WTC11 (cell line): ENCODE measurements around the gene TMEM238. TPM values are rescaled to one million over a fixed set of nuclear protein-coding genes. Genes with fewer than 3 reads are reported as not detected.

Experiments used
- ATAC-seq: fragments of 200-7000 bp; cut with Tn5 transposase; 2 replicates; pipeline ENCODE4 v1.10.0; 2021; ENCODE audit warnings: mild to moderate bottlenecking, moderate library complexity
- CTCF ChIA-PET: fragments of 300-600 bp; sonication (Branson Sonifier 250); formaldehyde crosslinking; loops from one replicate; lab custom pipeline; 2021; ENCODE audit warnings: antibody characterized with exemption; lab: Charles Lee
- POLR2A ChIA-PET: fragments of 350-600 bp; sonication (Branson Sonifier 250); formaldehyde crosslinking; loops from one replicate; lab custom pipeline; 2021; ENCODE audit warnings: antibody characterized with exemption; lab: Charles Lee
- DNase-seq: peaks from one replicate; pipeline ENCODE4 v3.0.0; 2021; ENCODE audit warnings: low spot score
- H3K27ac Mint-ChIP-seq: 2 replicates; pipeline ENCODE4 v1.8.0; 2021; ENCODE audit warnings: mixed read lengths
- H3K27me3 Mint-ChIP-seq: 2 replicates; pipeline ENCODE4 v1.8.0; 2021; ENCODE audit warnings: low read depth, mild to moderate bottlenecking, moderate library complexity, mixed read lengths
- H3K36me3 Mint-ChIP-seq: 2 replicates; pipeline ENCODE4 v1.8.0; 2021; ENCODE audit warnings: mixed read lengths
- H3K4me1 Mint-ChIP-seq: 2 replicates; pipeline ENCODE4 v1.8.0; 2022; ENCODE audit warnings: mixed read lengths
- H3K4me3 Mint-ChIP-seq: 2 replicates; pipeline ENCODE4 v1.8.0; 2021; ENCODE audit warnings: mild to moderate bottlenecking, moderate library complexity, mixed read lengths
- H3K9me3 Mint-ChIP-seq: 2 replicates; pipeline ENCODE4 v1.8.0; 2021; ENCODE audit warnings: mixed read lengths
- ARID4B ChIP-seq: sonication (generic); formaldehyde crosslinking; IDR thresholded peaks from 2 replicates; pipeline ENCODE4 v1.8.0; 2023; ENCODE audit warnings: missing genetic modification reagents, mild to moderate bottlenecking, borderline replicate concordance
- FOXP1 ChIP-seq: sonication (generic); formaldehyde crosslinking; IDR thresholded peaks from 2 replicates; pipeline ENCODE4 v1.8.0; 2022; ENCODE audit warnings: missing genetic modification reagents, mild to moderate bottlenecking, moderate library complexity, borderline replicate concordance
- HMGXB4 ChIP-seq: sonication (generic); formaldehyde crosslinking; IDR thresholded peaks from 2 replicates; pipeline ENCODE4 v1.8.1; 2023; ENCODE audit warnings: mild to moderate bottlenecking, moderate library complexity, missing genetic modification reagents
- NFYB ChIP-seq: sonication (generic); formaldehyde crosslinking; conservative IDR thresholded peaks from 2 replicates; pipeline ENCODE4 v1.8.0; 2022; ENCODE audit warnings: low read depth, missing genetic modification reagents
- PRDM15 ChIP-seq: sonication (generic); formaldehyde crosslinking; IDR thresholded peaks from 2 replicates; pipeline ENCODE4 v1.8.0; 2022; ENCODE audit warnings: missing genetic modification reagents
- SP1 ChIP-seq: sonication (generic); formaldehyde crosslinking; conservative IDR thresholded peaks from 2 replicates; pipeline ENCODE4 v1.8.1; 2022; ENCODE audit warnings: missing genetic modification reagents
- ZBTB21 ChIP-seq: sonication (generic); formaldehyde crosslinking; IDR thresholded peaks from 2 replicates; pipeline ENCODE4 v1.8.1; 2023; ENCODE audit warnings: mild to moderate bottlenecking, missing genetic modification reagents, borderline replicate concordance
- ZBTB43 ChIP-seq: sonication (generic); formaldehyde crosslinking; IDR thresholded peaks from 2 replicates; pipeline ENCODE4 v1.8.1; 2023; ENCODE audit warnings: mild to moderate bottlenecking, missing genetic modification reagents
- ZNF138 ChIP-seq: sonication (generic); formaldehyde crosslinking; conservative IDR thresholded peaks from 2 replicates; pipeline ENCODE4 v1.8.1; 2022; ENCODE audit warnings: mild to moderate bottlenecking, moderate library complexity, missing genetic modification reagents
- ZNF416 ChIP-seq: fragments of 250-450 bp; sonication (Bioruptor Pico); IDR thresholded peaks from 2 replicates; pipeline ENCODE4 v1.9.0; 2021; ENCODE audit warnings: mild to moderate bottlenecking, inconsistent platforms
- total RNA-seq: library from RNA; stranded (reverse); gene quantifications from 3 replicates; pipeline ENCODE4 v1.2.3, GENCODE V29; 2021

Gene TMEM238
- total RNA-seq, 1 experiment from 2014 or later, result 8.3 TPM

GRCh38 chr19:55383279-55384130 lies 587 bp downstream of the TMEM238 start:
- peaks cover 34% of the 10 kb centered on the region for H3K4me1 Mint-ChIP-seq
- peak overlapping the region; percentile 78; the same call in 1 of the 2 replicates for H3K27ac Mint-ChIP-seq
- H3K36me3 Mint-ChIP-seq, result peaks cover 28% of the 10 kb centered on the region
- ATAC-seq, result no peak; the same call in none of the 2 replicates
- peak overlapping the region; percentile 79 for H3K4me3 Mint-ChIP-seq
- TF ChIP-seq HMGXB4 (CRISPR knock-in tag) (peak; percentile 26; the same call in 1 of the 2 replicates), SP1 (CRISPR knock-in tag) (0 out of 2 replicates have a peak, but pooled peaks have one; percentile 23), ZBTB21 (CRISPR knock-in tag) (no peak), ZNF138 (CRISPR knock-in tag) (no peak), ARID4B (CRISPR knock-in tag) (no peak), ZBTB43 (CRISPR knock-in tag) (no peak), PRDM15 (CRISPR knock-in tag) (0 out of 2 replicates have a peak, but pooled peaks have one; percentile 10), NFYB (CRISPR knock-in tag) (no peak), ZNF416 (CRISPR knock-in tag) (0 out of 2 replicates have a peak, but pooled peaks have one; percentile 42), FOXP1 (CRISPR knock-in tag) (no peak)
- ChIA-PET CTCF (interaction anchor here (0.6 to 3.0 kb wide), 28 partner anchors 8 to 271 kb away, joined by 3 to 26 read pairs (median 4); partner anchors contain the start of genes DNAAF3, HSPBP1, IL11 and KMT5C), POLR2A (interaction anchor here (0.5 to 2.2 kb wide), 13 partner anchors 8 to 307 kb away, joined by 3 to 21 read pairs (median 3); partner anchors contain the start of genes IL11, KMT5C and UBE2S)
- DNase-seq, result peak; percentile 73
- H3K9me3 Mint-ChIP-seq, result no peaks in the 10 kb centered on the region
- peaks cover 36% of the 10 kb centered on the region for H3K27me3 Mint-ChIP-seq
